Stimulated activated CD8-positive, alpha-beta memory T cell treated with anti-CD3 and anti-CD28 coated beads, Interleukin-15, amount 100 ng/mL, for 1 hour (primary cell): ENCODE measurements around the gene ABTB1.
"Not testable (repeated sequence)": the region's sequence is repeated elsewhere in the genome, so short reads cannot be mapped to it uniquely, and the experiment has no call there.

Experiments used
- DNase-seq: peaks from one replicate; pipeline ENCODE4 v3.0.0-alpha.2; 2020; ENCODE audit warnings: low read depth

The ABTB1 gene

DNA sequence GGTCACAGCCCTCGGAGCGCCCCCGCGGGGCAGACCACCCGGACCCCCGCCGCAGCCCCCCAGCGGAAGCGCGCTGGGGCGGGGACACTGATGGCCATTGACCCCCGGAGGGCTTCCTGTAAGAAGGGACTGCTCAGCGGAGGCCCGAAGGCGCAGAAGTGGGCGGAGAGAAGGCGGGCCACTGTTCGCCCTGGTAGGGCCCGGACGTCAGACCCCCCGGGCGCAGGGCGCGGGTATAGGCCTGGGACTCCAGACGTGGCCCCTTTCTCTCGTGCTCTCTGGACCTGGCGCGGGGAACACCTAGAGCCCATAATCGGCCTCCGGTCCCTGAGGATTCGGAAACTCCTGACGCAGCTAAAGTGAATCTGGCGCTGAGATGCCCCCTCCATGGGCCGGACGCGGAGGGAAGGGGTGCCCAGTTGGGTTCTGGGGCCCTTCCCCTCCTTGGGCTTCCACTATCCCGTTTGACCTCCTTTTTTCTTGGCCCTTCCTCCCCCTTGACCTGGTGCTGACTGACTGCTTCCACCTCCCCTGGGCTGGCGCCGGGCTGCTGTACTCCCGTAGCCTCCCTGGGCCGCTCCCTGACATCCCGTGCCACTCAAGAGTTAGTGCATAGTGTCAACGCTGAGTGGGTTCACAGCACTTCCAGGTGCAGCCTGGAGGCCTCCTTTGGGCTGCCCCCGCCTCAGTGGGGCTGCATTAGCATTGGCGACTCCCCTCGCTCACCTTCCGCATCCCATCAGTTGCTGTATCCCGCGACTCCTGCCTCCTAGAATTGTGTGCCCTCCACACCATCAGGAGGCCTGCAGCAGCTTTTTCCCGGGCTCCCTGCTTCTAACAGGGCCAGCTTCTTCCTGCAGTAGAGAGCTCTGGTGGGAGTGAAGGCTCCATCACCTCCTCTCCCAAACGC lies 694 bp downstream of the ABTB1 start:
- no peak for DNase-seq

DNA sequence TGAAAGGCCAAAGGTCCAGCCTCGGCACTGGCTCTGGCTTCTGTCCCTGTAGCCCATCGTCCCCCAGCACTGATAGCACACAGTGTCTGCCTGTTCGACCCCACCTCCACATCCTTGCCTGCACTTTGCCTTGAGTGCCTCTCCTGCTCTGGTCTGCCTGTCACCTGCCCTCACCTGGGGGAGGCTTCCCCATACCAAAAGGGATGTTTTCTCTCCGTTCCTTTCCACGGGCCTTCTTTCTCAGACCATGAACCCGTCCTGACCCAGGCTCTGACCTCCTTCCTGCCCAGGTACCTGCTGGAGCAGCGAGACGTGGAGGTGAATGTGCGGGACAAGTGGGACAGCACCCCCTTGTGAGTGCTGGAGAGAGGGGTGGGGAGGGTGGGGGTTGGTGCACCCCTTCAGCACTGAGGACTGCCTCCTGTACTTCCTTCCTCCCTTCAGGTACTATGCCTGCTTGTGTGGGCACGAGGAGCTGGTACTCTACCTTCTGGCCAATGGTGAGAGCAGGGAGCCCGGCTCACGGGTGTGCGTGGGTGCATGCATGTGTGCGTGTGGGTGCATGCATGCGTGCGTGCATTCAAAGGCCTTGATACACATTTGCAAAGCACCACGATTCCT lies 1.5 kb downstream of the ABTB1 start:
- DNase-seq = no peak

DNA sequence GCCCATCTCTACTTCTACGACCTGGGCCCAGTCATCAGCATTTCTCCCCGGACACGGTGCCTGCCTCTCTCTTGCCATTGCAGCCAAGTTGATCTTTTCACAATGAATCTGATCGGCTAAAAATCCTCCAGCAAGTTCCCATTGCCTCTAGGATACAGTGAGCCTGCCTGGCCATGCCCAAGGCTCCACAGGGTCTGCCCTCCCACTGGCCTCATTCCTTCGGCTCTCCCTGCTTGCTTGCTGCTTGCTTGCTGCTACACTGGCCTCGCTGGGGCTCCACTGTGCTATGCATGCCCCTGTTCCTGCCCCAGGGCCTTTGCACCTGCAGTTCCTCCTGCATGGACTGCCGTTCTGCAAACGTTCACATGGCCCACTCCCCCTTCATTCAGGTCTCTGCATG lies 2.0 kb downstream of the ABTB1 start:
- DNase-seq = no peak

DNA sequence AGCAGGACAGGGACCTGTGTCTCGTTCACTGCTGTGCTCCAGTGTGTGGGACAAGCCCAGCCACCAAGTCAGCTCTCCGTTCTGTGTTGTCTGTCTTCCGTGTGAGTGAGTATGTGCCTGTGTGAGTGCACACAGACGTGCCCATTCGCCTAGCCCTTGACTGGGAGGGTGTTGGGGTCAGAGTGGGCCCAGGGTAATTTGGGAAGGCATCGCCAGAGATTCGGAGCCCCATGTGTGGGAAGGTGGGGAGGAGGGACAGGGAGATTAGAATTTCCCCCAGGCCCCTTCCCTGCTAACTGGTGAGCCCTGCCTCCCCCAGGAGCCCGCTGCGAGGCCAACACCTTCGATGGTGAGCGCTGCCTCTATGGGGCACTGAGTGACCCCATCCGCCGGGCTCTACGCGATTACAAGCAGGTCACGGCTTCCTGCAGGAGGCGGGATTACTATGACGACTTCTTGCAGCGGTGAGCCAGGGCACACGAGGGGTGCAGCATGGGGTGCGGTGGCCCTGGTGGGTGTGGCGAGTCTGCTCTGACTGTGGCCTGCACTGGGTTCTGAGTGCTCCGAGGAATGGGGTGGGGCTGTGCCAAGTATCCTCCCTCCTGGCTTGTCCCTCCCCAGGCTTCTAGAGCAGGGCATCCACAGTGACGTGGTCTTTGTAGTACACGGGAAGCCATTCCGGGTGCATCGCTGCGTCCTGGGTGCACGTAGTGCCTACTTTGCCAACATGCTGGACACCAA lies 3.1 kb downstream of the ABTB1 start:
- DNase-seq = no peak

DNA sequence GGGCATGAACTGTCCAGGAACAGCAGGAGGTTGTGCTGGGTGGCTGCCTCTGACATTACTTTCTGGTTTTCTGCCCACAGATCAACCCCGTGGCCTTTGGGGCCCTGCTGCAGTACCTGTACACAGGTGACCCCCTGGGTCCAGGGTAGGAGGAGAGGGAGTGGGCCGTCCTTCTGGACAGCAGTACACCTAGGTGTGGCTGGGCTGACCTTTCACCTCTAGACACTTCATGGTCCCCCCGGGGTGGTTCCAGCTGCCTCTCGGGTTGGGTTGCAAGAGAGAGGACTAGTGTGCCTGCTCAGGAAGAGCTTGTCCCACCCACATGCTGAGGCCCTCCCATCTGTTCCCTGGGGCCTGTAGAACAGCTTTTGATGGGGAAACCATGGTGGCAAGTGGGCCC lies 3.7 kb downstream of the ABTB1 start:
- DNase-seq = no peak

DNA sequence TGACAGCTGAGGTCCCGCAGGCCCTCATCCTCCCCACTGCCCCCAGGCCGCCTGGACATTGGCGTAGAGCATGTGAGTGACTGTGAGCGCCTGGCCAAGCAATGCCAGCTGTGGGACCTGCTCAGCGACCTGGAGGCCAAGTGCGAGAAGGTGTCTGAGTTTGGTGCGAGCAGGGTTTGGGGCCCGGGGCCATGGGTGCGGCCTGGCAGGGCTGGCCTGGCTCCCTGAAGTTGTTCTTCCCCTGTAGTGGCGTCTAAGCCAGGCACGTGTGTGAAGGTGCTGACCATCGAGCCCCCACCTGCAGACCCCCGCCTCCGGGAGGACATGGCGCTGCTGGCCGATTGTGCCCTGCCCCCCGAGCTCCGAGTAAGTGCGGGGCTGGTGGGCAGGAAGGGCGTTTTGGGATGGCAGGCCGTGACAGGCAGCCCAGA lies 4.2 kb downstream of the ABTB1 start:
- no peak for DNase-seq

DNA sequence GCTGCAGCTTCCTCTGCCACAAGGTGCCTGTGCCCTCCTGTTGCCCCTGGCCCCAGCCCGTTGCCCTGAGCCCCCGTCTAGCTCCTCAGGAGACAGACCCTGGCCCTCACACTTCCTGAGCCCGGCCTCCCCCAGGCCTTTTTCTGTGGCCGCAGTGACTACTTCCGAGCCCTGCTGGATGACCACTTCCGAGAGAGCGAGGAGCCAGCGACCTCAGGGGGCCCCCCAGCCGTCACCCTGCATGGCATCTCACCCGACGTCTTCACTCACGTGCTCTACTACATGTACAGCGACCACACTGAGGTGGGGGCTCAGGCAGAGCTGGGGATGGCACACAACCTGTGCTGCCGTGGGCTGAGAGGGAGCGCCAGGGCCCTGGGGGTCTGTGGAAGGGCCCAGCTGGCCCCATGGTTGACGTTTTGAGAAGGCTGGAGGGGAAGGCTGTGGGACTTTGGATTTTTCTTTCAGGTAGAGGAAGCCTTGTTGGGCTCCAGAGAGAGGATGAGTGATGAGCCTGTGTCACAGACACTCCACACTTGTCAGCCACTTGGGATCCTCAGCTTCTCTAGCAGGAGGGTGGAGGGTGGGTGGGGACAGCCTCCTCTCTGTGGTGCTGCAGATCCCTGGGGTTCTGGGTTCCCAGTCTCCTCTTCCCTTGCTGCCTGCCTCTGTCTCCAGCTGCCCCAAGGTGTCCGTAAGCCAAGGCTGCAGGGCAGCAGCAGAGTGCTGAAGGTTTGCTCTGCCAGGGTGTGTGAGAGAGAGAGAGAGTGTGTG lies 5.0 kb downstream of the ABTB1 start:
- no peak for DNase-seq

DNA sequence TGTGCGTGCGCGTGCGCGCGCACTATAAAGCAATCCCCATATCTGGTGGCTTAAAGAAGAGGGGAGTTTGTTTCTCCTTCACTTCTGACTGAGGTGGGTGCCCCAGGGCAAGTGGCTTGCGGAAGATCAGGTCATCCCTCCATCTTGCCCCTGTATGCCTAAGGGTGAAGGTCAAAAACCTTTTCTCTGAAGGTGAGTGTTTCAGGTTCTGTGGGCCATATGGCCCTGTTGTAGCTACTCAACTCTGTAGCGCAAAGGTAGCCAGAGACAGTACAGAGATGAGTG lies 5.5 kb downstream of the ABTB1 start:
- DNase-seq = no peak

DNA sequence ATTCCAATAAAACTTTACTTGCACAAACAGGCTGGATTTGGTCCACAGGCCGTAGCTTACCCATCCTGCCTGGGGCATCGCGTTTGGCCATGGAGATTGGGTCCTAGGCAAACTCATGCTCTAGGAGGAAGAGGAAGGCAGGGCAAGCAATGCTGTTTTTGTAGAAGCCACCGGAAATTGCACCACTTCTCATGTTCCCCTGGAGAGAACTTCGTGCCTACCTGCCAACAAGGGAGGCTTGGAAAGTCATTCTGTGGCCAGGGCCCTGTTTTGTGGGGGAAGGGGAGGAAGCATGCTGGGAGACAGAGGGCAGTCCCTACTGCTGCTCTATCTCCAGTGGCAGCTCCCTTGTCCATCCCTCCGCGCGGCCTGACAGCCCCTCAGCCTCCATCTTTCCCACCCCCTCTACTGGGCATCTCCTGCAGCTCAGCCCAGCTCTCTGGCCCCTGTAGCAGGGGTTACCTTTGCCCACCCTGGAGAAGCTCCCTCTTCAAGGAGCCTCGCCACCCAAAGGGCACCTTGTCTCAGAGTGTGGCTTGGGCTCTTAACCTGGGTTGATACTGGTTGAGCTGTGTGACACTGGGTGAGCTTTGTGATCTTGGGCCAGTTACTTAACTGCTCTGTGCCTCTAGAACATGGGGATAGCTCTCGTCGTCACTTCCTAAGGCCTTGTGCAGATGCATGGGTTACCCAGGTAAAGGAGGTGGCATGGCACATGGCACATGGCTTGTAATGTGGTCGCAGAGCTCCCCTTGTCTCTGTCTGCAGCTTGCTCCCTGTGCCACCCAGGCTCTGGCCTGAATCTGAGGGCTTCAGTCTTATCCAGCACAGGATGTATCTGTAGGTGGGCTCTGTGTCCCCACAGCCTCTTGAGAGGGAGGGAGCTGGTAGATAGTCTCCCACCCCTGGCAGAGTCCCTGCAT lies 6.1 kb downstream of the ABTB1 start:
- DNase-seq = no peak

DNA sequence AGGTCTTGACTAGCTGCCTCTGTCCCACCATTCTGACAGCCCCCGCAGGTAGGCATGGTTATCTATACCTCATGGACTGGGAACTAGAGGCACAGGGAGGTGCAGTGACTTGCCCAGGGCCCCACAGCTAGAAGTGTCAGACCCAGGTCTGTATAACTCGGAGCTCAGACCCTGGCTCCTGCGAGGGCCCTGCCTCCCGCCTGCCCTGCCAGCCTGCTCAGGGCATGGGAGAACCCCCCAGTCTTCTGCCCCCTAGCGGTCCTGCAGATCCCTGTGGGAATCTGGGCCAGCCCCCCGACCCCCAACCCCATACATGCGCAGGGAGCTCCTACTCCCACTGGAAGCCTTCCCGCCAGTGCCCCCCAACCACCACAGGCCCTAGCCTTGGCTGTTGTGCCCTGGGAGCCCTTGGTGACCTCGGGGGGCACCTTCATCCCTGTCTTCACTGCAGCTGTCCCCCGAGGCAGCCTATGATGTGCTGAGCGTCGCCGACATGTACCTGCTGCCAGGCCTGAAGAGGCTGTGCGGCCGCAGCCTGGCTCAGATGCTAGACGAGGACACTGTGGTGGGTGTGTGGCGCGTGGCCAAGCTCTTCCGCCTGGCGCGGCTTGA lies 6.9 kb downstream of the ABTB1 start:
- no peak for DNase-seq

DNA sequence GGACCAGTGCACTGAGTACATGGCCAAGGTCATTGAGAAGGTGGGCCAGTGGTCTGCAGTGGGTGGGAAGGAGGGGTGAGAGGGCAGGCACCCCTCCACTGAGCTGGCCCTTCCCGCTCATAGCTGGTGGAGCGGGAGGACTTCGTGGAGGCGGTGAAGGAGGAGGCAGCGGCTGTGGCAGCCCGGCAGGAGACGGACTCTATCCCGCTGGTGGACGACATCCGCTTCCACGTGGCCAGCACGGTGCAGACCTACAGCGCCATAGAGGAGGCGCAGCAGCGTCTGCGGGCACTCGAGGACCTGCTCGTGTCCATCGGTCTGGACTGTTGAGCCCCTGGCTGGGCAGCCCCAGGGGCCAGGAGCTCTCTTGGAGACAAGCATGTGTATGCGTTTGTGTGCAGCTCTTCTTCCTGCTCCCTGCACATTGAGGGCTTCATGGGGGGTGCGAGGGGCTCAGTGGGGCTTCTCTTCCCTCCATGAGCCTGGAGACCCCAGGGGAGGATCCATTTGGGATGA lies 7.5 kb downstream of the ABTB1 start:
- no peak for DNase-seq

DNA sequence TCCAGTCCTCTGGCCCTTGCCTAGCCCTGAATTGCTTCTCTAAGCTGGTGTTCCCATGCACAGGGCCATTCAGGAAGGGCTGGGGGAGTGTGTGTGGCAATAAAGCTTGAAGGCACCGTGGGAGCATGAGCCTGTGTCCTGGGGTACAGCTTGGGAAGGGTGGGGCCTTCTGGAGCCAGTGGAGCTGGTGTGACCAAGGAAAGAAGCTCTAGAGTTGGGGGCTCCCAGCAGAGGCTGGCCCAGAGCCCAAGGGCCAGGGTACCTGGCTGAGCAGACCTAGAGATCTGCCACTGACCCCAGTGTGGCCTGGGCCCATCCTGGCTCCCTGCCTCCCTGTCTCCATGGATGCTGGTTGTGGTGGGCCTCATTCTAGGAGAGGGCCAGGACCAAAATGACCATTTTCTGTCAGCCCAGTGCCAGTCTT lies 8.1 kb downstream of the ABTB1 start:
- DNase-seq = no peak

DNA sequence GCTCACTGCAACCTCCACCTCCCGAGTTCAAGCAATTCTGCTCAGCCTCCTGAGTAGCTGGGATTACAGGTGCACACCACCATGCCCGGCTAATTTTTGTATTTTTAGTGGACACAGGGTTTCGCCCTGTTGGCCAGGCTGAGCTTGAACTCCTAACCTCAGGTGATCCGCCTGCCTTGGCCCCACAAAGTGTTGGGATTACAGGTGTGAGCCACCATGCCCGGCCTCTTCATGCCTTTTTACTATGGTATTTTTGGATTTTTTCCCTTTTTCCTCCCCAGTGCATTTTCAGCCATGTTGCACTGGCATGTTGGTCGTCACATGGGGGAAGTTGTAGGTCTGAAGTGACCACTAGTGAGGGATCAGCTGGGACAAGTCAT lies 9.4 kb downstream of the ABTB1 start:
- DNase-seq = not testable (repeated sequence)

DNA sequence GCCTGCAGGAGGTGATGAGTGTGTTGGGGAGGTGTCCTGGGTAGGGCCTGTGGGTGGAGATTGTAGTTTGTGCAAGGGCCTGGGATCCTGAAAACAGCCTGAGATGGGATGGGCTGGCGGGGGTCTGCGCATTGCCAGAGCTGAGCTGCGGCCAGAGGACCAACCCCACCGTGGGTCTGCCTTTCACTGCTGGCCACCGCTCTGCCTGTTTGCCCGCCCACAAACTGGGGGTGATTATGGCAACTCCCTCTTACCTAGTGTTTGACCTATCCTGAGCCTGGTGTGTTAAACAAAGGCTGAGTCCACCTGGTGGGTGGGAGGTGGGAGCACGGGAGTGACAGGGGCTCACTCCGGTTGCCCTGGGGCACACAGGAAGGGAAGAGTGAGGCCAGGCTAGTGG lies 9.8 kb downstream of the ABTB1 start:
- DNase-seq = no peak

DNA sequence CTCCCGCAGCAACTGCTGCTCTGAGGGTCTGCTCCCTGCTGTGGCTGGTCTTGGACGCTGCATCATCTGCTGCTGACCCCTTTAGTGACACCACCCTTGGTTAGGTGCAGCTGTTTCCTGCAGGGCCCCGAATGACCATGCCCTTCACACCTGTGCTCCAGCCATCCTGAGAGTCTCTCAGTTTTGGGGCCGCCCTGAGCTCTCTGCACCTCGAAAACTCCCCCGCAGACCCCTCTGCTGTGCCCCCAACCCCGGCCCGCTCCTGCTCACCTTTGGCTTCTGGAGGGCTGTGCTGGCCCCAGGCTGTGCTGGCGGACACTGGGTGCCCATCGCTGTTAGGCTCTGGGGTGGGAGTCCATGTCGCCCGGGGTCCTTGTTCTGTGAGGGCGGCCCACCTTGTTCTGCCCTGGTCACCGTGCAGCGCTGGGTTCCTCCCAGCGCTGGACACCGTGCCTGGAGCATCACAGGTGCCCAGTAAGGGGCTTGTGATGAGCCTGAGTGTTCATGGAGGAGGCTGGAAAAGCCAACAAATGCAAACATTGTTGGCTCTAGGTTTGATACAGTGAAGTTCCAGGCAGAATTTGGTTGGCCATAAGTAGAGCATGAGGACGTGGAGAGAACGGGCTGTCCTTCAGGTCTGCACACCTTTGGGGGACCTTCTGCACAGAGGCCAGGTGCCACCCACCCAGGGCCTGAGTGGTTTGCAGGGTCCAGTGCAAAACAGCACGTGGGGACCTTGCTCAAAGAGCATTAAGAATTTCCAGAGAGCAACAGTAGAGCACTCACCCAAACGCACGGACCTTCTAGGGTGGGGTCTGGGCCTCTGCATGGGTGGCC lies 12.3 kb downstream of the ABTB1 start:
- no peak for DNase-seq

DNA sequence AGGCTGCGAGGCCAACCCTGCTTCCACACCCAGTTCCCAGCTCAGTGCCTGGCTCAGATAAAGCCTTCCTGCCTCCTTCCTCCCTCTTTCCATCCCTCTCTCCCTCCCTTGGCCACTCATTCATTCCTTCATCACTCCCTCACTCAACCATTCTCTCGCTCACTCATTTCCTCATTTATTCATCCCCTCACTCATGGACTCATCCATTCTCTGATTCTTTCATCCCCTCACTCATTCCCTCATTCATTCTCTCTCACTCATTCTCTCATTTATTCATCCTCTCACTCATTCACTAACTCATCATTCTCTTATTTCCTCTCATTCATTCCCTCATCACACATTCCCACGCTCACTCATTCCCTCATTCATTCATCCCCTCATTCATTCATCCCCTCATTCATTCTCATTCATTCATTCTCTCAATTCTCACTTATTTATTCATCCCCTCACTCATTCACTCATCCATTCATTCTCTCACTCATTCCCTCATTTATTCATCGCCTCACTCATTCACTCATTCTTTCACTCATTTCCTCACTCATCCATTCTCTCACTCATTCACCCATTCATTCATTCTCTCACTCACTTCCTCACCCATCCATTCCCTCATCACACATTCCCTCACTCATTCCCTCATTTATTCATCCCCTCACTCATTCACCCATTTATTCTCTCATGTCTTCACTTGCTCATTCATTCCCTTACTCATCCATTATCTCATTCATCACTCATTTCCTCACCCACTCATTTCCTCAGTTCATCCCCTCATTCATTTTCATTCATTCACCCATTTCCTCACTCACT lies 13.2 kb downstream of the ABTB1 start:
- DNase-seq = no peak

DNA sequence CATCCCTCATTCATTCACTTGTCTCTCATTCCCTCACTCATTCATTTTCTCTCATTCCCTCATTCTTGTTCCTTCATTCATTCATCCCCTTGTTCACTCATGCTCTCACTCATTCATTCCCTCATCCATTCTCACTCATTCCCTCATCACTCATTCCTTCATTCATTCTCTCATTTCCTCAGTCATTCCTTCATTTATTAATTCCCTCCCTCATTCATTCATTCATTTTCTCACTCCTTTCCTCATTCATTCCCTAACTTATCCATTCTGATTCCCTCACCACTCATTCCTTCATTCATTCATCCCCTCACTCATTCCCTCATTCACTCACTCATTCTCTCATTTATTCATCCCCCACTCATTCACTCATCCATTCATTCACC lies 13.8 kb downstream of the ABTB1 start:
- no peak for DNase-seq

DNA sequence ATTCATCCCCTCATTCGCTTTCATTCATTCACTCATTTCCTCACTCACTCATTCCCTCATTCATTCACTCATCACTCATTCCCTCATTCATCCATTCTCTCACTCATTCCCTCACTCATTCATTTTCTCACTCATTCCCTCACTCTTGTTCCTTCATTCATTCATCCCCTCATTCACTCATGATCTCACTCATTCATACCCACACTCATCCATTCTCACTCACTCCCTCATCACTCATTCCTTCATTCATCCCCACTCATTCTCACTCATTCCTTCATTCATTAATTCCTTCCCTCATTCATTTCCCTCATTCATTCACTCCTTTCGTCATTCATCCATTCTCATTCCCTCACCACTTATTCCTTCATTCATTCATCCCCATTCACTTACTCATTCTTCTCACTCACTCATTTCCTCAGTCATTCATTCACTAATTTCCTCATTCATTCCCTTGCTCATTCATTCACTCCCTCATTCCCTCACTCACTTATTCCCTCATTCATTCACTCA lies 14.5 kb downstream of the ABTB1 start:
- no peak for DNase-seq

DNA sequence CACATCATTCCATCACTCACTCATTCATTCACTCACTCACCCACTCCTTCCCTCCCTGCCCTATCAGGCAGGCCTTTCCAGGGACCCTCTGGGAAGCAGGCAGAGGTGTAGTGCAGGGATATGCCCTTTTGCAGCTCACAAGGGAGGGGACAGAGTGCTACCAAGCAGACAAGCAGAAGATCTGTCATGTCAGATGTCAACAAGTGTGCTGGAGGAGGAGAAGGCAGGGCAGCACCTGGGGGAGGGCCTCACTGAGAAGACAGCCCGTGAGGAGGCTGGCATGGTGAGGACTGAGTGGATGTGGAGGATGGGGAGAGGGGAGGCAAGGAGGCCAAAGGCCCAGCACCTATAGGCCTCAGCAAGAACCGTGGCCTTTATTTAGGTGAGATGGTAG lies 15.3 kb downstream of the ABTB1 start:
- DNase-seq = no peak
